Thoracic aorta (tissue), 2 donors: Measurements from ENCODE around the gene PRDM1. TPM values are rescaled to one million over a fixed set of nuclear protein-coding genes. Genes with fewer than 3 reads are reported as not detected.

Experiments used
- ATAC-seq: fragments of 150-250 bp; one replicate; pipeline ENCODE4 v1.8.0; 2017; ENCODE audit warnings: low read depth; ENCODE audit not compliant: insufficient number of reproducible peaks, low FRiP score
- DNase-seq: peaks from one replicate; pipeline ENCODE4 v3.0.0-alpha.2; 2020; ENCODE audit warnings: low spot score
- H3K27ac ChIP-seq, 2 donors: fragments of 200-600 bp; sonication (generic); 1 replicate in 1 of 2; 2 replicates in 1 of 2; pipeline ENCODE4 v1.5.1; 2016; ENCODE audit warnings: mild to moderate bottlenecking in 2 of 2, moderate library complexity in 2 of 2
- H3K27me3 ChIP-seq: fragments of 200-600 bp; sonication (generic); replicated peaks from 2 replicates; pipeline ENCODE4 v1.6.0; 2016; ENCODE audit warnings: mild to moderate bottlenecking; ENCODE audit not compliant: insufficient read depth
- H3K36me3 ChIP-seq: fragments of 200-600 bp; sonication (generic); one replicate; pipeline ENCODE4 v1.5.1; 2016
- H3K4me1 ChIP-seq, 2 donors: fragments of 200-600 bp; sonication (generic); 1 replicate in 1 of 2; 2 replicates in 1 of 2; pipeline versions ENCODE4 v1.5.1 to v1.6.0; 2016; ENCODE audit warnings: low read depth in 2 of 2, mild to moderate bottlenecking in 1 of 2; ENCODE audit not compliant: control insufficient read depth in 1 of 2
- H3K4me3 ChIP-seq: fragments of 200-600 bp; sonication (generic); 2 replicates; pipeline ENCODE4 v1.5.1; 2016; ENCODE audit warnings: mild to moderate bottlenecking
- H3K9me3 ChIP-seq: fragments of 200-600 bp; sonication (generic); 2 replicates; pipeline ENCODE4 v1.5.1; 2016
- total RNA-seq, 2 donors: library from RNA; depleted of rRNA; stranded (reverse); fragments of >200 nt; gene quantifications; one replicate each; pipeline versions ENCODE4 v1.1.0 to v1.2.3, GENCODE V29; 2016
- TF ChIP-seq, protein P1 (sequence below): fragments of 200-600 bp; sonication (generic); IDR thresholded peaks from one replicate; pipeline ENCODE4 v1.5.1; 2019; ENCODE audit warnings: antibody characterized with exemption

Gene PRDM1
- total RNA-seq, 2 donors from 2014 or later = 4.1 to 7.9 TPM

DNA sequence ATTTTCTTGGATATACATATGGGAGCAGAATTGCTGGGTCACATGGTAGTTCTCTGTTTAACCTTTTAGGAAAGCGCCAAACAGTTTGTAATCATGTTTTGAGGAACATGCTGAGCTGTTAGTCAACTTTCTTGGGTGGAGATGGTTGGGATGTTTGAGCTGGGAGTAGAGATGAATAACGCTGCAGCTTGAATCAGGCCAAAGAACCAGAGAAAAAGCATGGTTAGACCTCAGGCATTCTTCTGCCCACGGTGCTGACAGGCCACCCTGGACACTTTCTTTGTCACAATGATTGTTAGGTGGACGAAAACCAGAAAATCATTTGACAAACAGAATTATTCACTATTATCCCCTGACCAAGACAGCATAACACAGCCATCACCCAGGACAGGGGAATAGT is 66.8 kb downstream of the PRDM1 start:
- TF ChIP-seq, protein P1, sequence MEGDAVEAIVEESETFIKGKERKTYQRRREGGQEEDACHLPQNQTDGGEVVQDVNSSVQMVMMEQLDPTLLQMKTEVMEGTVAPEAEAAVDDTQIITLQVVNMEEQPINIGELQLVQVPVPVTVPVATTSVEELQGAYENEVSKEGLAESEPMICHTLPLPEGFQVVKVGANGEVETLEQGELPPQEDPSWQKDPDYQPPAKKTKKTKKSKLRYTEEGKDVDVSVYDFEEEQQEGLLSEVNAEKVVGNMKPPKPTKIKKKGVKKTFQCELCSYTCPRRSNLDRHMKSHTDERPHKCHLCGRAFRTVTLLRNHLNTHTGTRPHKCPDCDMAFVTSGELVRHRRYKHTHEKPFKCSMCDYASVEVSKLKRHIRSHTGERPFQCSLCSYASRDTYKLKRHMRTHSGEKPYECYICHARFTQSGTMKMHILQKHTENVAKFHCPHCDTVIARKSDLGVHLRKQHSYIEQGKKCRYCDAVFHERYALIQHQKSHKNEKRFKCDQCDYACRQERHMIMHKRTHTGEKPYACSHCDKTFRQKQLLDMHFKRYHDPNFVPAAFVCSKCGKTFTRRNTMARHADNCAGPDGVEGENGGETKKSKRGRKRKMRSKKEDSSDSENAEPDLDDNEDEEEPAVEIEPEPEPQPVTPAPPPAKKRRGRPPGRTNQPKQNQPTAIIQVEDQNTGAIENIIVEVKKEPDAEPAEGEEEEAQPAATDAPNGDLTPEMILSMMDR = no peak
- Histone ChIP-seq H3K36me3 (no peaks in the 10 kb centered on the region), H3K4me1 (no peaks in the 10 kb centered on the region), H3K4me3 (no peak overlapping the region), H3K9me3 (no peaks in the 10 kb centered on the region), H3K27me3 (no peaks in the 10 kb centered on the region), H3K27ac (no peak overlapping the region)
- ATAC-seq (no peak), DNase-seq (no peak)

DNA sequence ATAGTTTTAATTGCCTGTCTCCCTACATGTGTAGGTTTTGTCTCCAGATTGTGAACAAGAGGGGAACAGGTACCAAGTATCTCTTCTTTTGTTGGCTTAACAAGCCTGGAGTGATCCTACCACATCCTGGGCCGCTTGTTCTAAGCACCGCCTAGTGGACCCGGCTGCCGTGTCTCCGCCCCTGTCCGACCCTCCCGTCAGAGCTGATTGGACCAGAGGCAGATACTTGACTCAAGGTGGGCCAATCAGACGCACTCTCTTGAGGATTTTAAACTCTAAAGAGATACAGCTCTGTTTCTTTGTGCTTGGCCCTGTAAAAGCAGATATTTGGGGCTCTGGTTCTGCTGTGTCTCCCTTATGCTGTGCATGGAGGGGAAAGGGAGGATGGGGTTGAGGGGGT is 68.2 kb downstream of the PRDM1 start:
- TF ChIP-seq, protein P1 = no peak
- H3K4me1 ChIP-seq = no peaks in the 10 kb centered on the region
- ATAC-seq = no peak
- no peak overlapping the region for H3K27ac ChIP-seq
- H3K36me3 ChIP-seq = no peaks in the 10 kb centered on the region
- H3K27me3 ChIP-seq = no peaks in the 10 kb centered on the region
- no peak overlapping the region for H3K4me3 ChIP-seq
- DNase-seq = no peak
- H3K9me3 ChIP-seq = no peaks in the 10 kb centered on the region

GRCh38 chr6:106155219-106155830 is 69.2 kb downstream of the PRDM1 start:
- TF ChIP-seq, protein P1 = no peak
- no peak for DNase-seq
- Histone ChIP-seq H3K9me3 (no peaks in the 10 kb centered on the region), H3K4me1 (no peaks in the 10 kb centered on the region), H3K27me3 (no peaks in the 10 kb centered on the region), H3K27ac (no peak overlapping the region), H3K36me3 (no peaks in the 10 kb centered on the region), H3K4me3 (no peak overlapping the region)
- ATAC-seq = no peak

- no peaks in the 10 kb centered on the region for H3K27me3 ChIP-seq
- no peak for DNase-seq
- no peaks in the 10 kb centered on the region for H3K36me3 ChIP-seq
- H3K4me1 ChIP-seq = no peaks in the 10 kb centered on the region
- H3K9me3 ChIP-seq = no peaks in the 10 kb centered on the region
- H3K27ac ChIP-seq = no peak overlapping the region
- no peak overlapping the region for H3K4me3 ChIP-seq
- TF ChIP-seq, protein P1 = no peak
- ATAC-seq = no peak
Observed at GRCh38 chr6:106156413-106156812, 70.3 kb downstream of the PRDM1 start.

- Histone ChIP-seq H3K27ac (no peak overlapping the region), H3K9me3 (no peaks in the 10 kb centered on the region), H3K4me3 (no peak overlapping the region), H3K4me1 (no peaks in the 10 kb centered on the region), H3K36me3 (no peaks in the 10 kb centered on the region), H3K27me3 (no peaks in the 10 kb centered on the region)
- DNase-seq = no peak
- no peak for ATAC-seq
- TF ChIP-seq, protein P1 = no peak
Observed at GRCh38 chr6:106156863-106157262, 70.7 kb downstream of the PRDM1 start.
